ENCODE results near the gene CYTH4.
"Not testable (repeated sequence)": the region's sequence is repeated elsewhere in the genome, so short reads cannot be mapped to it uniquely, and the experiment has no call there.

CYTH4 gene

GRCh38 chr22:37312549-37313183 lies 30.4 kb downstream of the CYTH4 start:
- no peak for DNase-seq

GRCh38 chr22:37313376-37314314 lies 31.3 kb downstream of the CYTH4 start:
- no peak for DNase-seq

- no peak for DNase-seq
Observed at GRCh38 chr22:37314315-37315074, 32.2 kb downstream of the CYTH4 start.

- DNase-seq = no peak
Observed at GRCh38 chr22:37316405-37316804, 34.1 kb downstream of the CYTH4 start.

- DNase-seq = peak; percentile 8
Observed at GRCh38 chr22:37316875-37317371, 34.6 kb downstream of the CYTH4 start.

GRCh38 chr22:37317698-37318210 lies 35.4 kb downstream of the CYTH4 start:
- DNase-seq = no peak

- DNase-seq = no peak
Observed at GRCh38 chr22:37318364-37319109, 36.2 kb downstream of the CYTH4 start.

GRCh38 chr22:37319469-37319868 lies 37.2 kb downstream of the CYTH4 start:
- DNase-seq = no peak

- DNase-seq = no peak
Observed at GRCh38 chr22:37320726-37321677, 38.7 kb downstream of the CYTH4 start.

GRCh38 chr22:37324340-37325038 lies 42.2 kb downstream of the CYTH4 start:
- no peak for DNase-seq

- no peak for DNase-seq
Observed at GRCh38 chr22:37325039-37325395, 42.7 kb downstream of the CYTH4 start.

- no peak for DNase-seq
Observed at GRCh38 chr22:37326726-37327125, 44.4 kb downstream of the CYTH4 start.

- no peak for DNase-seq
Observed at GRCh38 chr22:37328017-37328416, 45.7 kb downstream of the CYTH4 start.

- DNase-seq = not testable (repeated sequence)
Observed at GRCh38 chr22:37328538-37329237, 46.4 kb downstream of the CYTH4 start.

GRCh38 chr22:37329238-37330140 lies 47.2 kb downstream of the CYTH4 start:
- DNase-seq = no peak

- DNase-seq = no peak
Observed at GRCh38 chr22:37330200-37331033, 48.1 kb downstream of the CYTH4 start.

GRCh38 chr22:37331034-37331428 lies 48.7 kb downstream of the CYTH4 start:
- no peak for DNase-seq

Data from DMS79 (cell line).